ENCODE data around the gene MYH6.

MYH6 gene

DNA sequence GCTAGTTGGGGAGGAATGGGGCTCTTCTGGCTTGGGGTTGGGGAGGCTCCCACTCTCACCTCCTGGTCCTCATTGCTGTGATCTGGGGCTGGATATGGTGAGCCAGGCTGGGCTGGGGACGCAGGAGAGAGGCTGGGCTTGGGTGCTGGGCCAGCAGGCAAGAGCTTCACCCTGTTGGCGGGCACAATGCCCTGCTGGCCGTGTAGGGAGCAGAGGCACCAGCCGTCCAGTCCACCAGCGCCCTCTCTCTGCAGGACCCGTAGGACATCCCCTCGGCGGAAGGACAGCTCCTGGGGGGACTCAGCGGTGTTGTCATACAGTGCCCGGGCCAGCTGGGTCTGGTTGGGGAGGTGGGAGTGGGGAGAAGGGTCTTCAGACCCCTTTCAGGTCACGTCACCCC lies 47.6 kb downstream of the MYH6 start:
- DNase-seq (ENCODE audit: insufficient read length, low spot score) (no peak), FAIRE-seq (no peak)

DNA sequence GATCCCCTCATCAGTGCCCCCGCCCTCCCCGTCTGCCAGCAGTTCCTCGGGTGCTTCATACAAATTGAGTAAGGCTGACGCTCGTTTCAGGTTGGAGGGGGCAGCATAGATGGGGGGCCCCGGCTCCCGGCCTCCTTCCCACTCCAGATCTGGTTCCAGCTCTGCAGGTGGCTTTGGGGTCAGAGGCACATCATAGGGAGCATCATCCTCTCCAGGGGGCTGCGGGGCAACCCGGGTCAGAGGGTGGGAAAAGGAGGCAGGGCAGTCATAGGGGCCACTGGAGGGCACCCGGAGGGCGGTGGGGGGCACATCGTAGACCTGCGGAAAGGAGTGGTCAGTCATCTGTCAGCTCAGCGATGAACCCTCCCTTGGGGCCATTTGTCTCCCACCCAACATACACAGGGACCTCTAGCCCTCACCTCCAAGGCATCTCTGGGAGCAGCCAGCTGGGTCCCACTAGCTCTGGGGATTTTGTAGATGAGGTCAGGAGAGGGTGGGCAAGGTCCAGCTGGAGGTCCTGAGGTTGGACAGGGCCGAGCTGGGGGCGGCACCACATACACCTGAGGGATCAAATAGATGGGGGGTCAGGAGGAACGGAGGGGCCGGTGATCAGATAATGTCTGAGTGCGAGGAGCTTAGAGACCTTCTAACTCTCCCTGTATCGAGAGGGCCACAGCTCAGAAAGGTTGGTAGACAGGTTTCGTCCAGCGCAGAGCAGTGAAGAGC lies 48.2 kb downstream of the MYH6 start:
- FAIRE-seq = no peak

DNA sequence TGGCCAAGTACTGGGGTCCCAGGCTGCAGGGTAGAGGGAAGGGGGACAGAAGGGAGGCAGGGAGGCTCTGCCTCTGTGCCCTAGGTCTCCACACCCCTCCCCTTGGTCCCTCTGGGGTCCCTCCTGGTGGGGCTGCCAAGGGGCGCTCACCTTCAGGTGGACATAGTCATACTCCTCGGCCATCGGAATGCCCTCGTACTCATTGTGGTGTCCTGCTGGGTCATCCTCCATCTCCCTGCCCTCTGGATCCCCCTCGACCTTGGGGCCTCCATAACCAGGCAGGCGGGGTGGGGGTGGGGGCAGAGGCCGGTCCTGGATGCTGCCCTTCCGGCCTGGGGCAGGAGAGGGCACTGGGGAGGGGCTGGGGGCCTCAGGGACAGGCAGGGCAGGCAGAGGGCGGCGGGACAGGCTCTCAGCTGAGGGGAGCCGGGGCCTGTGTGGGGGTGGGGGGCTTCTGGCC lies 48.9 kb downstream of the MYH6 start:
- no peak for FAIRE-seq
- no peak for DNase-seq (ENCODE audit: insufficient read length, low spot score)

More for the DNA sequence above, 48.2 kb downstream of the MYH6 start:
- DNase-seq (ENCODE audit: insufficient read length, low spot score) = no peak

DNA sequence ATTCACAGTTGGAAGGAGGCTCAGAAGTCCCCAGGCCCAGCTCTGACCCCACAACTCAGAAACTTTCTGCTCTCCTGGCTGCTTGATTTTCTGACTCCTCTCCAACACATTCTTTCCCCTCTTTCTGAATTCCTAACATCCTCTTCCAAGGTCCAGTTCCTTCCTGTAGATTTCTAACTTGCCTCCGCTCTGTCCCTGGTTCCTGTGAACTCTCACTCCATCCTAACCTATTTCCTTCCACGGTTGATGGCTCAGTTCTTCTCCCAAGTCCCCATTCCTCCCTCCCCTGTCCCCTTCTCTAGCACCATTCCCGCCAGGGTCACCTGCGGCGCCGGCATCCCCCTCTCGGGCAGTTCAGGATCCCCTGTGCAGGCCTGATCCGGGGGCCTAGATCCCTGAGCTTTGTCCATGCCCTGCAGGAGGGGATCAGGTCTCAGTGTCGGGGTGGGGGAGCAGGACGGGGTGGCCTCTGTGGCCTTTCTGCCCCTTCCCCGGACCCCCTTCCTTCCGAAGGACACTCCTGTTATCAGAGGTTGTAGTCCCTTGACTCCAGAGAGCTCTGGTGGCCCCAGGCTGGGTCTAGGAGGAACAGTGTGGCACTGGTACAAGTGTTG lies 49.4 kb downstream of the MYH6 start:
- FAIRE-seq (no peak), DNase-seq (ENCODE audit: insufficient read length, low spot score) (no peak)

DNA sequence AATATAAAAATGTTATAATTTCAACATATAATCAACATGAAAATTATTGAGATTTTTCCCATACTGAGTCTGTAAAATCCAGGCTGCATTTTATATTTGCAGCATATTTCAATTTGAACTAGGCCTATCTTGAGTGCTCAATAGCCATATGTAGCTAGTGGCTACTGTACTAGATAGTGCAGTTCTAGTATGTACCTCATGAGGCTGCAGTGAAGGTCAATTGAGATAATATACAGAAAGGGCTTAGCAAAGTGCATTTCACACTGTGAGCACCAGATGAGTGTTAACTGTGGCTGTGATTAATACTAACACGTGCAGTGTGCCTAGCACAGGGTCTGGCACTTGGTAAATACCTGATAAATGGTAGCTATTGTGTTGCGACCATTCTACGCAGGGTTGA lies 50.0 kb downstream of the MYH6 start:
- no peak for FAIRE-seq
- no peak for DNase-seq (ENCODE audit: insufficient read length, low spot score)

DNA sequence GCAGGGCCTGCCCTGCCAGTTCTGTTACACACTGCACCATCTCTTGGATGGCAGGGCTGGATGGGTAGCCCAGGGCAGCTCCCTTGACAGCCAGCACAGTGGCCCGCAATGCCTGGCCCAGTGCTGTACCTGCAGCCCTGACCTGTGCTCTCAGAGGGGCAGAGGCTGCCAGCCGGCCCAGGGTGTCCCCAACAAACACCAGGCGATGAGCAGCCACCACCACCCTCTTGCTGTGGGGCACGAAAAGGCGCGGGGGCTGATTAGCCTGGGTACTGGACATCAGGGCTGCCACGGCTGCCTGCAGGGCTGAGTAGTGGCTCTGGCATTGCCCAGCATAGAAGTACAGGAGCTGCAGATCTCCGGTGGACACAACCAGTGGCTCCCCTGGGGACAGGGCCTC lies 50.8 kb downstream of the MYH6 start:
- DNase-seq (ENCODE audit: insufficient read length, low spot score) = no peak
- FAIRE-seq = no peak

DNA sequence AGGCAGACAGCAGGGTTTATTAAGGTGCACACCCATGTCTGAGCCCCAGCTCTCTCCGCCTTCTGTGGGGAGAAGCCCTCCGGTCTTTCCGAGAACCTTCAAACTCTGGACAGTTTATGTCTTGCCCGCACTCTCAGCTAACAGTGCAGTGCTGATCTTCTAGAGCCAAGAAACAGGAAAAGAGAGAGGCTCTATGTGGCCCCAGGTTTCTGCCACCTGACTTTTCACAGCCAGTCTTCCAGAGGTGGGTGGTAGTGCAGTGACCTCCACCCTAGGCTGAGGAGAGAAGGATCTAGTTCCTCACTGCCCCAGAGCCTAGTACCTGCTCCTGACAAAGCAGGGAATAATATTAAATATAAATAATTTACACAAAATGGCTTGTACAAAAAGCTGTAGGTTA lies 51.4 kb downstream of the MYH6 start:
- FAIRE-seq = no peak

DNA sequence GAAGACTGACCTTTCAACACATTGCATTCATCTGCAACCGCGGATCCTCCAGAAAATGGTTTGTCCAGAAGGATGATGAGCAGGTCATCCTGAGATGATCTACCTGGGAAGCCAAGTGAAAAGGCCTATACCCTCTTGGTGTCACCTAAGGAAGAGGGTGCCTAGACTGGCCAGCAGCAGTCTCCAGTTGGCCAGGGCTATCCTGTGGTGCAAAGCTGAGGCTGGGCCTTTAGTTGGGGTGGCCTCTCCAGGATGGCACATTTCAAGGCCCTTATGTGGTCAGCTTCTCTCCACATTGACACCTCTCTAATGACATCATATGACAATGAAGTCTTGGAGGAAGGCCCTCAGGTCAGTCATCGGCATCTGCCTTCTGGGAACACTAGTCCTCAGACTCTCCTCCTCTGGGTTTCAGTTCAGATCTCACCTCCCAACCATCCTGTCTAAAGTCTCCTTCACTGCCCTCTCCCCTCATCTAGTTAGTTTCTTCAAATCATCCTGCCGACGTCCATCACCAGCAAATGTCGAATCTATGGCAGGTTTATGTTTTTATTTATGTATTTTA lies 52.1 kb downstream of the MYH6 start:
- no peak for FAIRE-seq

More for the DNA sequence above, 51.4 kb downstream of the MYH6 start:
- DNase-seq (ENCODE audit: insufficient read length, low spot score) = no peak

DNA sequence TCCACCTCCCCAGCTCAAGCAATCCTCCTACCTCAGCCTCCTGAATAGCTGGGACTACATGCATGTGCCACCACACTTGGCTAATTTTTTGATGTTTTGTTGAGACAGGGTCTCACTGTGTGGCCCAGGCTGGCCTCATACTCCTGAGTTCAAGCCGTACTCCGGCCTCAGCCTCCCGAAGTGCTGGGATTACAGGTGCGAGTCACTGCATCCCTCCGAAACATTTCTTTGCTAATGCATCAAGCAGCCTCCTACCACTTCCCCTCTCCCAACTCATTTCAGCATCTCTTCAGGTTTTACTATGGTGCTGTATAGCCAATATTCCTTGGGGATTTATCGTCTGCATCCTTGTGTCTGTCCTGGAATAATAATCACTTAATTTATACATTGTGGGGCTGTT lies 53.1 kb downstream of the MYH6 start:
- FAIRE-seq = no peak
- no peak for DNase-seq (ENCODE audit: insufficient read length, low spot score)

More for the DNA sequence above, 52.1 kb downstream of the MYH6 start:
- DNase-seq (ENCODE audit: insufficient read length, low spot score) = no peak

DNA sequence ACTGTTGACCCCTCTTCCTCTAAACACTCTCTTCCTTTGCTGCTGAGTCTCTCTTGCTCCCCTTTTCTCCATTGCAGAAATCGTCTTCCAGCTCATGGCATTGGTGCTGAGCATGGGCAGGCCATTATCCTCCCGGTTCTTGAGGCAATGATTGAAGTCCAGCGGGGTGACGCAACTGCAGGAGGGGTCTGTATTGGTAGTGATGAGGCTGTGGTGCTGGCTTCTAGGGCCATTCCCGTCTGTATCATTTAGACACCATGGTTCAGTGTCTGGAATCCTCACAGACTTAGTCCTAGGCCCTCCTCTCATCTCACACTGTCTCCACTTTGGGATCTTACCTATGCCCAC lies 54.7 kb downstream of the MYH6 start:
- FAIRE-seq = no peak

DNA sequence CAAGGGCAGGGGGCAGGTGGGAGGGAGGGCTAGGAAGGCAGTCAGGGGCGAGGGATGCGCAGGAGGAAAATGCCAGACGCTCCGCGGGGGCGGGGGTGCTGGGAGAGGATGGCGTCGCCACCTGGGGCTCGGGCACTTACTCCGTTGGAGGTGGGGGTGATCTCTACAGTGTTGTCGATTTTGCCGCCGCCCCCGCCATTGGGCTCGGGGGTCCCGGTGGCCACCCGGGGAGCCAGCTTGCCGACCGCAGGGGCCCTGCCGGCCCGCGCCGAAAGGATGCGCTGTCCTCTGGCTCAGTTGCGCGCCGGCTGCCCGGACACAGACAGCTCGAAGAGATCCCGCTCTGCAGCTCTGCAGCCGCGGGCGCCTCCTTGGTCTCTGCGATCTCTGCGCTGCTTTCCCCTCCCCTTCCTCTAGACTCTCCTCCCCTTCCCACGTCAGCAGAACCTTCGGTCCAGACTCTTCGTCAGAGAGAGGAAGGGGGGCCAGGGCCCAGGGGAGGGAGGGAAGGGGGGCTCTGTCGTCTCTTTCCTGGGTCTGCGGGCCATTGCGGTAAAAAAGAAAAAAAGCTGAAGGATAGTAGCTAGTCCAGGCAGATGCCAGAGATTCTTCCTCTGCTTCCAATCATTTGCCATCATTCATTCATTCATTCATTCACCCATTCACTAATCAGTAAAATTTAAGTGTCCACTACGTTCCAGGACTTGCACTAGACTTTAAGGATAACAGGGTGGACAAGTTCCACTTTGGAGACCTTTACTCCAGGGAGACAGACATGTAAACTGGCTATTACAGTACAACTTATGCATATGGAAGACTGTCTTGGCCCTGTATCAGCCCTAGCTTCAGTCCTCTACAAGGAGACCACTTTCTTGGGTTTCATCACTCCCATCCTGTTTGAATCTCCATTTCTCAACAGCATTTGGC lies 55.3 kb downstream of the MYH6 start, which contains the start of gene SLC22A17:
SLC22A17 (minus strand) TSS at position 382 of the 927 bp plus-strand sequence.
- no peak for DNase-seq (ENCODE audit: insufficient read length, low spot score)
- FAIRE-seq = no peak

More for the DNA sequence above, 54.7 kb downstream of the MYH6 start:
- no peak for DNase-seq (ENCODE audit: insufficient read length, low spot score)

DNA sequence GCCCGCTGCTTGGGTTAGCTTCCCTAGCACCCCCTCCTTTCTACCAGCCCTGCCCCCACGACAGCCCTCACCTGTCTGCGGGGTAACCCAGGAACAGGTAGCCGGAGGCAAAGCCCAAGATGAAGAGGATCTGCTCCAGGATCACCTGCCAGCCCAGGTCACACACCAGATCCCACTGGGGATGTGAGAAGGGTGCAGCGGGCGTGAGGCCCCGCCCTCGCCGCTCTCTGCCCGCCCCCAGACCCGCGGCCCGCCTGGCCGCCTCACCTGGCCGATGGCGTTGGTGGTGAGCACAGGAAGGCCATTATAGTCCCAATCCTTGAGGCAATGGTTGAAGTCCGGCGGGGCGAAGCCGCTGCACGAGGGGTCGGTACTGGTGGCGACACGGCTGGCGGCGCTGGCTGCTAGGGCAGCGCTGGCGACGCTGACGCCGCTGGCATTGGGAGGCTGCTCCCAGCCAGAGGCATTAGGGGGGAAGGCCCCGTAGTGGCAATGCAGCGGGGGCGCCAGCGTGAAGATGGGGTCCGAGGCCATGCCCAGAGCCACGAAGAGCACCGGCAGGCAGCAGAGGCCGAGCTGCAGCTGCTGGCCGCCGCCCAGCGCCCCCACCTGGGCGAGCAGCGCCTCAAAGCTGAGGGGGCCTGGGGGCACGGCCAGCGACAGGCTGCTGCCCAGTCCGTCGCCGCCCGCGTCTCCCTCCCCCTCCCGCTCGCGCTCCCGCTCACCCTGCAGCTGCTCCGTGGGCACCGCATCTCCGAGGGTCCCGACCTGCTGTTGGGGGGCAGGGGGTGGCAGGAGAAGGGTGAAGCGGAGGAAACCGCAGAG lies 56.2 kb downstream of the MYH6 start:
- FAIRE-seq (no peak), DNase-seq (ENCODE audit: insufficient read length, low spot score) (no peak)

DNA sequence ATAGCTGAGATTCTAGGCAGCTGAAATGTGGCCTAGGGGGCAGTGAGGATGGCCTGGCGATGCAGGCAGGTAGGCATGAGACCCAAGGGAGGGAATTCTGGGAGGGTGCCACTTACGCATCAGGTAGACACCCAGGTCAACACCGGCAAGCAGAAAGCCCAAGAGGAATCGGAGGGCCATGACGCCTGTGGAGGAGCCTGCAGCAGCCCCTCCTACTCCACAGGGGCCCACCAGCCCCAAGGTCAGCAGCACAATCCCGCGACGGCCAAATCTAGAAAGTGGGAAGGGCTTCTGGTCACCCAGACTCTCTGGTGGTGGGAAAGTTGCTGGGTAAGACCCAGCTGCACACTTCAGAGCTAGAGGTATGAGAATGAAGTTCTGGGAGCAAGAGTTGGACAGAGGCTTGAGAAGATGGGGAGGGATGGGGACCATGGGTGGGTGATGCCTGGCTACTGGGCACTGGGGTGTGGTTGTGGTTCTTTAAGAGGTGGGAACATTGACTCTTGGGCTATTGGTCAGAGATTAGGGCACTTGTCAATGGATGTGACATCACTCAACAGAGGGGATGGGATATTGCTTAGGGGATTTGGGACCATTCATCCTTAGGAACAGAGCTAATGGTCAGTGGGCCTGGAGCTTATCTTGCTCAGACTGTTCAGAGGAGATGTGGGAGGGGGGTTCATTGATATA lies 58.8 kb downstream of the MYH6 start:
- no peak for DNase-seq (ENCODE audit: insufficient read length, low spot score)
- FAIRE-seq = no peak

DNA sequence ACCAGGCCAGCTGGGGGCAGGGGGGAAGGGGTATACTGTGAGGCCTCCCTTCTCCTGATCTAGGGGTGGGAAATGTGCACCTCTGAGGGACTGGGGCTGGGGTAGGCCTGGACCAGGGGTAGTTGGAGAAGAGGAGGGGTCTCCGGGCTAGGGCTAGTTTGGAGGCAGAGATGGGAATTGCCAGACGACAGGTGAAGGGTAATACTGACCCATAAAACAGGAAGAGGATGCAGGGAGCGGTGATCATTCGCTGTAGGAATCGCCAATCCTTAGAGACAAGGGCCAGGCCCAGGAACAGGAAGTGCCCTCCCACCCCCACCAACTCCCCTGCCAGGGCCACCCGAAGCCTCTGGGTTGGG lies 59.8 kb downstream of the MYH6 start:
- DNase-seq (ENCODE audit: insufficient read length, low spot score) = no peak
- FAIRE-seq = no peak

DNA sequence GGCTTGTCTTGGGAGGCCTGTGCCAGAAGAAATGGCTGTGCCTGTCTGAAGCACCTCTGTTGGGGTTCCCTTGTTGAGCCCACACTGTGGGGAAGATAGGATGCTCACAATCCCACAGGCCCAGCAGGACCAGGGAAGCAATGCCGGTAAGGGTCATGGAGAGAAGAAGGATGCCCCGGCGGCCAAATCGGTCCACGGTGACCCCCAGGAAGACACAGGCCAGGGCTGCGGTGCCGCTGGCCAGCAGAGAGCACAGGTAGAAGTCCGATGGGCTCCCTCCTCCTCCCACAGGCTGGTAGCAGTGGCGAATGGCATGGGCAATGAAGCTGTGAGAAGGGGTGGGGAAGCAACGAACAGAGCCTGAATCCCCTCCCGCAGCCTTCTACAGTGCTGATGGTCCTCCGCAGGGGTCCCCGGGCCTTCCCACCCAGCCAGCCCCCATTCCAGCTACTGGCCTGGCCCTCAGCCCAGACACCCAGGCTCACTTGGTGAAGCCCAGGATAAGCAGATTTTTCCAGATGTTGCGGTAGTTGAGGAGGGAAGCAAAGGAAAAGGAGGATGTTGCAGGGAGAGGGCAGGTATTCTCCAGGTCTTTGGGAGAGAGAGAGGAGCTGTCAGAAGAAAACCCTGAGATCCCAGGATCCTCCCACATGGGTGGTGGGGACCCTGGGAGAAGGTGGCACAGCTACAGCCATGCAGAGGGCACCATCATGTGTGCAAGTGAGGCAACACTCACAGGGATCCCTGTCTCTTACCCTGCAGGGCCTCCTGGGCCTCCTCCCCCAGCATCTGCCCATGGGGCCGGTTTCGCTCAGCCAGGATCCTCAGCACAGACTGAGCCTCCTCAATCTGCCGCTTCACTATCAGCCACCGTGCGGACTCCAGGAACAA lies 60.4 kb downstream of the MYH6 start:
- no peak for DNase-seq (ENCODE audit: insufficient read length, low spot score)
- FAIRE-seq = no peak

DNA sequence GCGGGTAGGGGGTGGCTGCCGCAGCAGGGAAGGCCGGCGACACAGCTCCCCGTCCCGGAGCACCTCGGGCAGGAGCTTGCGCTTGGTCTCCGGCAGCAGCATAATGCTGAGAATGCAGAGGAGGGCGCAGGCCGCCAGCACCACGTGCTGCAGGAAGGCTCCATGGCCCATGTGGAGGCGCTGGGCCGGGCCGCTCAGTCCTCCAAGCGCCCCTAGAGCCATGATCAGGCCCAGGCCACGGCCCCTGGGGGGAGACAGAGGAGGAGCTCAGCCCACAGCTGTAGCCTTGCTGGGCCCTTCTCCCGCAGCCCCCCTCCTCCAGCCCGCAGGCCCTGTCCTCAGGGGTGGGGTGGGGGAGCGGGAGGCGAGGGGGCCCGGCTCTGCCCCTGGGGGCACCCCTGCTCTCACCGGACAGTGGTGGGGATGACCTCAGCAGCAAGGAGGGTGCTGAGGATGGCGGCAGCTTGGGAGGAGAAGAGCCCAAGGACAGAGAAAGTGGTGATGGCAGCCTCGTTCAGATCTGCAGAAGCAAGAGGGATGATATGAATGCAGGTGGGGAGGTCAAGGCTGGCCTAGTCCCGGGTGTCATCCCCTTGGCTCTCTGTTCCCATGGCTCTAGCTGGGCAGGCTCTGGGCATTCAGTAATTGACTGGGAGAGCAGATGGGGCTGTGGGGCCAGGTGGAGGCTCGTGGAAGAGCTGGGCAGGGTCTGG lies 61.2 kb downstream of the MYH6 start:
- no peak for DNase-seq (ENCODE audit: insufficient read length, low spot score)
- FAIRE-seq = no peak

DNA sequence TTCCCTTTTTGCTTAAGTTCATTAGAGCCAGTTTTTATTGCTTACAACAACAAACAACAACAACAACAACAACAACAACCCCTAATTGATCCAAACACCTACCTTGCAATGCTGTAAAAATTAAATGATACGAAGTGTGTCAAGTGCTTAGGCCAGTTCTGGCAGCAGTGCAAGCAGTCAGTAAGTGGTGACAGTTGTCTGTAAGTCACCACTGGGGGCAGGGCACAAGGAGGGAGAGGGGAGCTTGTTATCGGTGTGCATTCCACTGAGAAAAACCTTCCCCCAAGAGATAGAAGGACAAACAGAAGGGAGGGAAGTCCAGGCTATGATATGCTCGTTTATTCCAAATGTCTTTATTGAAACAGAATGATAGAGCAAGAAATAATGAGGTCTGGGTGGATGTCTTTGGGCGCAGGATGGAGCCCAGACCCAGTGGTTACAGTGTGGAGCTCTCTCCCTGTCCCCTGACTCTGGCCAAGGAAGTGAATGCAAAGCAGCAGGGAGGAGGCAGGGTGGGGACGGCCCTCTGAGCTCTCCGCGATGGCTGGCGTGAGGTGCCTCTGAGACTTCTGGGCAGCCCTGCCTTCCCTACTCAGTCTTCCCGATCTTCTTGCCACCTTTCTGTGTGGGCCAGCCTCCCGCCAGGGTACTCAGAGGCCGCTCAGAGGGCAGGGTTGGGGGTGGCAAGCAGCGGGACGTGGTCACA lies 61.9 kb downstream of the MYH6 start:
- no peak for DNase-seq (ENCODE audit: insufficient read length, low spot score)
- no peak for FAIRE-seq
